ENCODE data around the gene PIGK.
"Not testable (repeated sequence)": the region's sequence is repeated elsewhere in the genome, so short reads cannot be mapped to it uniquely, and the experiment has no call there.

PIGK gene

DNA sequence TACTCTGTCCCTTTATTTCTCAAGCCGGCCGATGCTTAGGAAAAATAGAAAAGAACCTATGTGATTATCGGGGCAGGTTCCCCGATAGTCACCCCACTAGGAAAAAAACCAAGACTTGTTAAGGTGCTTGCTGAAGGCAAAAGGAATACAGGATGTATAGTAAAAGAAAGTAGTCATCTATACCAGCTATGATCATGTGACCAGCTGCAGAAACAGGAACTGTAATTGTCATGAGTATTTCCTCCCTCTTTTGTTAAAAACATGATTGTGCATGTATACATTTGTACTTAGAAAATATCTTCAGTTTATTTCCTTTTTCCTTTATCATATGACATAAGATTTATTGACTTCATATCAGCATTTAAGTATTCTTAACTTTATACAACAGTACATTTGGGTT lies 30.5 kb downstream of the PIGK start:
- DNase-seq, result no peak

DNA sequence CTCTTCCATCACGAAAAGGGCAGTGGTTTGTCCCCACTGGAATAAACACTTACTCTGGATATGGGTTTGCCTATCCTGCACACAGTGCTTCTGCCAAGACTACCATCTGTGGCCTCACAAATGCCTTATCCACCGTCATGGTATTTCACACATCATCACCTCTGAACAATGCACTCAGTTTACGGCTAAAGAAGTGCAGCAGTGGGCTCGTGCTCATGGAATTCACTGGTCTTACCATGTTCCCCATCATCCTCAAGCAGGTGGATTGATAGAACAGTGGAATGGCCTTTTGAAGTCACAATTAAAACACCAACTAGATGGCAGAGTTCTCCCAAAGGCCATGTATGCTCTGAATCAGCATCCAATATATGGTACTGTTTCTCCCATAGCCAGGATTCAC lies 32.3 kb downstream of the PIGK start:
- not testable (repeated sequence) for DNase-seq

- DNase-seq, result no peak
These were observed 37.1 kb downstream of the PIGK start for GRCh38 chr1:77182083-77182482.

DNA sequence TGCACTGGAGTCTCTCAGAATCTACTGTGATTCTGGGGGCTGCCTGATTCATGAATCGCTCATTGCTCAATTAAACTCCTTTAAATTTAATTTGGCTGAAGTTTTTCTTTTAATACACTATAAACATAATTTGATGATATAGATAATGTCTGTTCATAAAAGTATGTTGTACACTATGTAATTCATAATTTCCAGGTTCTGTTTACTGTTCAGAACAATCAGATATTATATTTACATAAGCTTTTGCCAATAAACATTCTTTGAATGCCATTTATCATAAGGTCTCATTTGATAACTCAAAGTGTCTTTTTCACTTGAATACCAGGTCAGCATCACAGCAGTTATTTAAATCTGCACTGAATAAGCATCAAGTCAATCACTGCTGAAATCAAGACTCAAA lies 39.6 kb downstream of the PIGK start:
- no peak for DNase-seq

DNA sequence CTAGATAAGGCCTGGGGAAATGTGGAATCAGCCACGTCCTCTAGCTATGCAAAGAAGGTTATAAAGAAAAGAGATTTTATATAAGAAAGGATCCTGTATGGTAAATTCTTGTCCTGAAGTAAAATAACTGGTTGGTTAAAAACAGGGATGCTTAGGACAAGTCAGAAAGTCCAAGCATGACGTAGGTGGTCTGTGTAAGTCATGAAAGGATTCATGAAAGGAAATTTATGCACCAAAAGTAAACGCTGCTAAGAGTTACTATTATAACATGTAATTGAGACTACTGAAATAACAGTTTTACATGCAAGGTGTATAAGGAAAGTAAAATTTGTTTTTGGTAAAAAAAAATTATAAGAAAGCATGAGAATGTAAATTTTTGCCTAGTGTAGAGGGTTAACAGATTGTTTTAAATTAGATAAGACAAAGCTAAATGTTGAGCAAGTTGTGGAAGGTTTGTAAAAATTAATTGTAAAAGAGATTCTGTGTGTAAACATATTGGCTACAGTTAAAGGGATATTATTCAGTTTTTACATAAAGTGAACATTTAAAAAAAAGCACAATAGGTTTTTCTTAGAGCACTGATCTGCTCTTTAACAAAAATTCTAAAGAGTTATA lies 43.9 kb downstream of the PIGK start:
- no peak for DNase-seq

GRCh38 chr1:77170687-77171086 lies 48.5 kb downstream of the PIGK start:
- no peak for DNase-seq

DNA sequence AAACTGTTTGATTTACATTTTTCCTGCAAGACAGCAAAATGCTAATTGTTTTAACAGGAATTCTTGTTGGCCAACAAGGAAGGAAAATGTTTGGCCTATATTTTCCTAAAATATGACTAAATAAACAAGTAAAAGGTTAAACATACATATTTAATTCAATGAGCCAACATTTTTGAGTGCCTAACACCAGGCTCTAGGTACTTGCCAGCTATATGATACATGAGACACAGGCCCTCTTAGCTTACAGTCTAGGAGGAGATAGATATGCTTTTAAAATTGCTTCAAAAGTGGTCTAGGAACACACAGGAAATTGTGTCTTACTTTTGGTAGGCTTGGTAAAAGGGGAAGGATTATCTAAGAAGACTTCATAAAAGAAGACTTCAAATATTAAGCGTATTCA lies 50.9 kb downstream of the PIGK start:
- DNase-seq, result no peak

GRCh38 chr1:77164434-77164944 lies 54.7 kb downstream of the PIGK start:
- no peak for DNase-seq

GRCh38 chr1:77159706-77160105 lies 59.5 kb downstream of the PIGK start:
- not testable (repeated sequence) for DNase-seq

DNA sequence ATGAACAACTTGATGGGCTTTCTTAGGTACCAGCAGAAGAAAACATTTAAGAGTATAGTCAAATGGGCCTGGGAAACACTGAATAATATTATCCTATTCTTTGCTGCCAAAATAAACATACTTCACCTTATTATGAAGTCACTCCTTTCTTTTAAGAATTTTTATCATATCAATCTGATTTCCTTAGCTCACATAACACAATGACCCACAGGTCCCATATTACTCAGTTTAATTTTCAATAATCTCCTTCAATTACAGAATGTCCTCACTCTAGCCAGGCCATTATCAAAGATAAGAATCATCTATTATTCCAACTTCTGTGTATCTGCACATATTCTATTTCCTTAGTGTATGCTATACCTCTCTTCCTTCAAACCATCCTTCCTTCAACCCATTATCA lies 63.0 kb downstream of the PIGK start:
- DNase-seq, result no peak

GRCh38 chr1:77146270-77146669 lies 73.0 kb downstream of the PIGK start:
- DNase-seq, result no peak

- DNase-seq, result no peak
These were observed 75.6 kb downstream of the PIGK start for GRCh38 chr1:77143529-77144121.

DNA sequence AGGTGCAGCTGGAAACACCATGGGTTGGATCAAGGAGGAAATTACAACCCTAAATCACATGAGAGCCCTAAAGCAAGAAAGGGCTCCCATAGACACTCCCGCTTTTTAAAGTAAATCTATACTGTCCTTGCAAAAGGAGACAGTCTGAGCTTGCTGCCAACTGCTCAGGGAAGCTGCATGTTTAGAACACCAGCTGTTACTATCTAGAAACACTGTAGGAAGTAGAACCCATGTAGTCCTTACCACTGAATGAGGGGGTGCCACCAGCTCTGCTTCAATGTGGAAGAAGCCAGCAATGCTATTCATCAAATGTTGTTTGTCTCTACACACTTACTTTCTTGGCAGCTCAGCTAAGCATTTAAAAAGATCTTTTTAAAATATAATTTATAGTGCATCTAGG lies 79.8 kb downstream of the PIGK start:
- no peak for DNase-seq

DNA sequence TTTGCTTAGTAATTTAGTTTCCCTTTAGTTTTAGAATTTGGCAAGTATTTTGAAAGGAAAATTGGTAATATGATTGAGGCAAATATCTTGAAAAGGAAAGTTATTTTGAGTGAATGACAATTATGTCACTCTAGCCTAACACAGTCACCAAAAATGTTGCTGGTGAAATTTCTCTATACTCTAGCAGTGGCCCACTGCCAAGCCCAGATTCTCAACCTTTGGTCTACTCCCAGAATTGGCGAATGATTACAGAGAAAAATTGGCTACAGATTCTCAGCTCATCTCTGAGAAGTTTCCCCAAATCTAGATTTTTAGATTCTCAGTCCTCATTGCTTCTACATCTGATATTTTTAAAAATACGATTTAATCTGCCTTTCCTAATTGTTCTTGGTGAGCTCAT lies 84.9 kb downstream of the PIGK start:
- DNase-seq, result no peak

GRCh38 chr1:77133731-77134358 lies 85.4 kb downstream of the PIGK start:
- DNase-seq, result no peak

GRCh38 chr1:77126307-77126706 lies 92.9 kb downstream of the PIGK start:
- DNase-seq, result peak; percentile 3

DNA sequence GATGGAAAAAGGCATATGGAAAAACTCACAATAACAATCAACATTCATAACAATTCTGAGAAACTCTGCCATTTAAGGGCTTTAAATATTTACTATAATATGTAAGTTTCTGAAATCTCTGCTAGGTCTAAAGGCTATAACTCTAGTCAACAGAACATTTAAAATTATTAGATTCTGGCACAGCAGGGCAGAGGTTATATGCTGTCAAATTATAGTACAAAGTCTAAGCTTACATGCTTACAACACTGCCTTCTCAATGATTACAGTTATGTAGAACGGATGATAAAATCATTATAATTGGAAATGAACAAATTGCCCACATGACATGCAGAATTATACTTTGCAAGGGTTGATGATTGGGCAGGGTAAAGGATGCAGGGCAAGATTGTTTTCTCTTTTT lies 97.7 kb downstream of the PIGK start:
- no peak for DNase-seq

- no peak for DNase-seq
These were observed 98.3 kb downstream of the PIGK start for GRCh38 chr1:77120950-77121349.

GRCh38 chr1:77118712-77119111 lies 100.5 kb downstream of the PIGK start:
- DNase-seq, result no peak

DNA sequence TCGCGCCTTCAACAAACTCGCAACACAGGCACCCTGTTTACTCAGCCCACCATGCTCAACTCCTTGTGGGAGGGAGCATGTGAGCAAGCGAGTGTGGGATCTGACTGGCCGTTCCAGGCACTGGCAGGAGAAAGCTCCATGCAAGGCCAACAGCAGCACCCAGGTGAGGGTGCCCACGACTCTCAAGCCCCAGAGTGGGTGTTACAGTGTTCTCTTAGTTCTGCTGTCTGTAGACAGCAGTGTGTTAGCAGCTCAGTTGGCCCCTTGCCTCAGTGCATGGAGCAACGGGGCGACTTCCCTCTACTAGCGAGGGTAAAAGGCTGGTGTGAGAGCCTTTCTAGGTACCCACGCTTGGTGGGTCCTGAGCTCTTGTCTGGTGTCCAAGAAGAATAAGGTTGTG lies 114.6 kb downstream of the PIGK start:
- DNase-seq, result no peak

GRCh38 chr1:77103486-77103885 lies 115.7 kb downstream of the PIGK start:
- DNase-seq, result no peak

DNA sequence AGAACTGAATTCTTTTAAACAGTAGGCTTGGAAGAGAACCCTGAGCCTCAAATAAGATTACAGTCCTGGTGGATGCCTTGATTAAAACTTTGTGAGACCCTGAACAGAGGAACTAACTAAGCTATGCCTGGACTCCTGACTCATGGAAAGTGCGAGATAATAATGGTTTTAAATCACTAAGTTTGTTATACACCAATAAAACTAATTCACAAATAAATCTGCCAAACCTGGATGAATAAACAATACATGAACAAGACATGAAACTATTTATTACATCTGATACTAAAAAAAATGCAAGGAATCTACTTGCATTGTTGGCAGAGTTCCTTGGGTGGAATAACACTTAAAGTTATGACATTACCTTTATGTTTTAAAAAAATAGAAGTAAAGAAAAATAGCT lies 118.4 kb downstream of the PIGK start:
- no peak for DNase-seq

GRCh38 chr1:77096496-77097255 lies 122.6 kb downstream of the PIGK start:
- no peak for DNase-seq

GRCh38 chr1:77095236-77095635 lies 124.0 kb downstream of the PIGK start:
- no peak for DNase-seq
